K562 (cell line): ENCODE data around the gene USP37. TPM values are rescaled to one million over a fixed set of nuclear protein-coding genes. Genes with fewer than 3 reads are reported as not detected.

Source experiments
- AFF1 ChIP-seq, 2 experiments: fragments of 450-650 bp; IDR thresholded peaks; 2 replicates each; pipeline ENCODE4 v1.6.1; 2018; ENCODE audit warnings: mild to moderate bottlenecking in 2 of 2, low read depth in 1 of 2; ENCODE audit not compliant: partially characterized antibody in 2 of 2
- C11orf30 ChIP-seq: fragments of 450-650 bp; IDR thresholded peaks from 2 replicates; pipeline ENCODE4 v1.6.1; 2016; ENCODE audit warnings: low read depth, mild to moderate bottlenecking
- ELK3 ChIP-seq: fragments of 450-650 bp; formaldehyde crosslinking; IDR thresholded peaks from 2 replicates; pipeline ENCODE4 v1.4.0; 2020; ENCODE audit warnings: mild to moderate bottlenecking
- FOXA1 ChIP-seq: fragments of 450-650 bp; IDR thresholded peaks from 2 replicates; pipeline ENCODE4 v1.6.1; 2016; ENCODE audit warnings: mild to moderate bottlenecking, borderline replicate concordance
- FOXM1 ChIP-seq, 2 experiments: fragments of 450-650 bp in 1 of 2; sonication (generic) in 1 of 2; formaldehyde crosslinking in 1 of 2; IDR thresholded peaks; 2 replicates each; pipeline versions ENCODE4 v1.6.1 to v1.9.0; 2017 to 2022; ENCODE audit warnings: low read depth in 2 of 2, mild to moderate bottlenecking in 2 of 2, missing genetic modification reagents in 1 of 2, moderate library complexity in 1 of 2
- GTF2A2 ChIP-seq: IDR thresholded peaks from 2 replicates; pipeline ENCODE4 v1.6.1; 2016; ENCODE audit warnings: mild to moderate bottlenecking, missing genetic modification characterization, missing compliant biosample characterization
- HOXB6 ChIP-seq: fragments of 250-450 bp; sonication (Bioruptor Pico); IDR thresholded peaks from 2 replicates; pipeline ENCODE4 v1.5.1; 2022; ENCODE audit warnings: mild to moderate bottlenecking, borderline replicate concordance
- MAFK ChIP-seq: IDR thresholded peaks from 2 replicates; pipeline ENCODE4 v1.6.1; 2011; ENCODE audit warnings: low read length, improper control_type of control experiment
- NFE2 ChIP-seq: IDR thresholded peaks from 2 replicates; pipeline ENCODE4 v1.6.1; 2014; ENCODE audit warnings: antibody characterized with exemption, low read depth
- PTBP1 ChIP-seq: fragments of 200-400 bp; formaldehyde crosslinking; IDR thresholded peaks from 2 replicates; pipeline ENCODE4 v1.6.1; 2017; ENCODE audit warnings: low read depth, low read length
- SREBF2 ChIP-seq: sonication (generic); formaldehyde crosslinking; IDR thresholded peaks from 2 replicates; pipeline ENCODE4 v1.4.0; 2020; ENCODE audit warnings: mild to moderate bottlenecking, missing genetic modification reagents
- STAT5A ChIP-seq: IDR thresholded peaks from 2 replicates; pipeline ENCODE4 v1.6.1; 2012; ENCODE audit warnings: low read length, inconsistent platforms, borderline replicate concordance
- TFAP4 ChIP-seq: sonication (generic); formaldehyde crosslinking; IDR thresholded peaks from 2 replicates; pipeline ENCODE4 v1.8.0; 2022; ENCODE audit warnings: missing genetic modification reagents, mild to moderate bottlenecking, moderate library complexity, borderline replicate concordance
- ZNF224 ChIP-seq: sonication (generic); formaldehyde crosslinking; IDR thresholded peaks from 2 replicates; pipeline ENCODE4 v1.8.0; 2022; ENCODE audit warnings: mild to moderate bottlenecking, missing genetic modification reagents
- ZNF644 ChIP-seq: fragments of 200-800 bp; sonication (Bioruptor generic); IDR thresholded peaks from 2 replicates; pipeline ENCODE4 v1.6.1; 2016; ENCODE audit warnings: low read depth, missing genetic modification characterization, missing compliant biosample characterization
- polyA plus RNA-seq, 8 experiments: library from polyadenylated mRNA; depleted of rRNA in 4 of 8; stranded (reverse) in 5 of 8; unstranded in 3 of 8; fragments of >200 nt; fragmentation: Nextera tagmentation in 2 of 8; fragmentation: Illumina TruSeq in 1 of 8; extraction: Ambion mirVana in 2 of 8; extraction: Trizol in 1 of 8; gene quantifications; 2 replicates each; pipeline versions ENCODE4 v1.2.1 to v1.2.3, GENCODE V29; 2011 to 2014; ENCODE audit warnings: inconsistent platforms in 1 of 8, missing spikeins in 1 of 8
- total RNA-seq, 7 experiments: library from RNA; depleted of rRNA in 6 of 7; stranded (reverse); fragments of >200 nt in 6 of 7; fragmentation: Illumina TruSeq in 2 of 7; extraction: Trizol in 2 of 7; gene quantifications; 2 replicates each; pipeline versions ENCODE4 v1.2.1 to v1.2.3, GENCODE V29; 2011 to 2021; ENCODE audit warnings: low replicate concordance in 1 of 7
- TF ChIP-seq, protein P1 (sequence below): fragments of 450-650 bp; formaldehyde crosslinking; IDR thresholded peaks from 2 replicates; pipeline ENCODE4 v1.4.0; 2022; ENCODE audit warnings: missing genetic modification characterization
- TF ChIP-seq, protein P2 (sequence below): sonication (generic); formaldehyde crosslinking; IDR thresholded peaks from 2 replicates; pipeline ENCODE4 v1.9.0; 2022; ENCODE audit warnings: mild to moderate bottlenecking, missing genetic modification reagents
- TF ChIP-seq, protein P3 (sequence below): fragments of 450-650 bp; formaldehyde crosslinking; IDR thresholded peaks from 2 replicates; pipeline ENCODE4 v1.4.0; 2020; ENCODE audit warnings: mild to moderate bottlenecking, moderate library complexity

The USP37 gene
- total and polyA plus RNA-seq, 9 of the 15 experiments (the other 6 are each of a cell fraction or from before 2014, with no cell fraction given) = 2.0 to 14.2 (median 8.5) TPM

DNA sequence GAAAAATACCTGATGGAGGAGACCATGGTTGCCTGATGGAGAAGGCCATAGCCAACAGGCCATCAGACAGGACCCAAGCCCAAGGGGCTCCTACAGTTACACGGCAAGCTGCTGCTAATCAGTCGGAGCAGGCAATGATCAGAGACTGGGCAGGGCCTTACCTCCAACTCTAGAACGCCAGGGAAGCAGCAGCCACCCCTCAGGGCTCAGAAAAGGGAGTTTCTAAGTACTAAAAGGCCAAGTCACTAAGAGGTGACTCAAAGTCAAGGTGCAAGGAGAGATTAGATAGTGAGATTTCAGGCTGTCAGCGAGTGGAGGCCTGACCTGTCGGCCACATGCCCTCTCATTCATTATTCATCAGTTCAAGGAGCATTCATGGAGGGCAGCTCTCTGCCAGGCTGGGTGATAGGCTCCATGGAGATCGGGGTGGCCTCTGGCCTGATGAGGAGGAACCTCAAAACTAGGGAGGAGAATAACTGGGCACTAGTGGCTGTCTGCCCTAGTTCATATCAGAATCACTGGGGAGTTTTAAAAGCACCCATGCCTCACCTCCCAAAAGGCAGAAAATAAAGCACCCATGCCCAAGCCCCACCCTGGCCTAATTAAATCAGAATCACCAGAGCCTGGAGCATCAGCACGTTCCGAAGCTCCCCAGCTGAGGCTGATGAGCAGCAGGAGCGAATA is 145.6 kb downstream of the USP37 start (continued):
- TF ChIP-seq AFF1 (IDR thresholded peaks at IDR 0.05; ENCODE audit: low read depth in 1 of 2, partially characterized antibody in 2 of 2) (peak in 1 of 2 experiments; percentile 25), STAT5A (peak; percentile 79), C11orf30 (peak; percentile 69), FOXM1 (IDR thresholded peaks at IDR 0.05; ENCODE audit: low read depth) (0 out of 2 replicates have a peak, but pooled peaks have one; percentile 35), FOXM1 (CRISPR knock-in tag; IDR thresholded peaks at IDR 0.05; ENCODE audit: low read depth) (no peak), PTBP1 (no peak), HOXB6 (no peak), SREBF2 (CRISPR knock-in tag) (no peak), GTF2A2 (no peak), FOXA1 (no peak), MAFK (peak; percentile 77), ZNF644 (tag) (peak; percentile 61; the same call in 1 of the 2 replicates), NFE2 (peak; percentile 96), ZNF224 (no peak), TFAP4 (no peak), ELK3 (CRISPR knock-in tag) (no peak)
- TF ChIP-seq, protein P1, sequence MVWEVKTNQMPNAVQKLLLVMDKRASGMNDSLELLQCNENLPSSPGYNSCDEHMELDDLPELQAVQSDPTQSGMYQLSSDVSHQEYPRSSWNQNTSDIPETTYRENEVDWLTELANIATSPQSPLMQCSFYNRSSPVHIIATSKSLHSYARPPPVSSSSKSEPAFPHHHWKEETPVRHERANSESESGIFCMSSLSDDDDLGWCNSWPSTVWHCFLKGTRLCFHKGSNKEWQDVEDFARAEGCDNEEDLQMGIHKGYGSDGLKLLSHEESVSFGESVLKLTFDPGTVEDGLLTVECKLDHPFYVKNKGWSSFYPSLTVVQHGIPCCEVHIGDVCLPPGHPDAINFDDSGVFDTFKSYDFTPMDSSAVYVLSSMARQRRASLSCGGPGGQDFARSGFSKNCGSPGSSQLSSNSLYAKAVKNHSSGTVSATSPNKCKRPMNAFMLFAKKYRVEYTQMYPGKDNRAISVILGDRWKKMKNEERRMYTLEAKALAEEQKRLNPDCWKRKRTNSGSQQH (CRISPR knock-in tag) = peak; percentile 47; the same call in 1 of the 2 replicates
- TF ChIP-seq, protein P2, sequence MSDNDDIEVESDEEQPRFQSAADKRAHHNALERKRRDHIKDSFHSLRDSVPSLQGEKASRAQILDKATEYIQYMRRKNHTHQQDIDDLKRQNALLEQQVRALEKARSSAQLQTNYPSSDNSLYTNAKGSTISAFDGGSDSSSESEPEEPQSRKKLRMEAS (CRISPR knock-in tag) = no peak
- TF ChIP-seq, protein P3, sequence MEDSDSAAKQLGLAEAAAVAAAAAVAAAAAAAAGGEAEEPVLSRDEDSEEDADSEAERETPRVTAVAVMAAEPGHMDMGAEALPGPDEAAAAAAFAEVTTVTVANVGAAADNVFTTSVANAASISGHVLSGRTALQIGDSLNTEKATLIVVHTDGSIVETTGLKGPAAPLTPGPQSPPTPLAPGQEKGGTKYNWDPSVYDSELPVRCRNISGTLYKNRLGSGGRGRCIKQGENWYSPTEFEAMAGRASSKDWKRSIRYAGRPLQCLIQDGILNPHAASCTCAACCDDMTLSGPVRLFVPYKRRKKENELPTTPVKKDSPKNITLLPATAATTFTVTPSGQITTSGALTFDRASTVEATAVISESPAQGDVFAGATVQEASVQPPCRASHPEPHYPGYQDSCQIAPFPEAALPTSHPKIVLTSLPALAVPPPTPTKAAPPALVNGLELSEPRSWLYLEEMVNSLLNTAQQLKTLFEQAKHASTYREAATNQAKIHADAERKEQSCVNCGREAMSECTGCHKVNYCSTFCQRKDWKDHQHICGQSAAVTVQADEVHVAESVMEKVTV (CRISPR knock-in tag) = no peak
